OCI-LY7 (cell line): ENCODE results near the gene GRIA4.

Source experiments
- CTCF ChIP-seq: fragments of 200-600 bp; sonication (generic); conservative IDR thresholded peaks from 2 replicates; pipeline ENCODE4 v1.5.1; 2014; ENCODE audit warnings: mild to moderate bottlenecking, antibody characterized with exemption, low read length, moderate library complexity, mixed read lengths
- EZH2phosphoT487 ChIP-seq: fragments of 200-600 bp; sonication (generic); IDR thresholded peaks from 2 replicates; pipeline ENCODE4 v1.6.1; 2018; ENCODE audit warnings: low read depth, borderline replicate concordance, mild to moderate bottlenecking, mixed run types, antibody characterized with exemption, low read length, moderate library complexity, mixed read lengths

- TF ChIP-seq CTCF (no peak), EZH2phosphoT487 (no peak)
These were observed 404.7 kb downstream of the GRIA4 start for GRCh38 chr11:106014620-106015019.
